Activated CD8-positive, alpha-beta T cell treated with anti-CD3 and anti-CD28 coated beads, Interleukin-2, amount 10 ng/mL, durations not matched to agents 7 days and 5 days (primary cell): ENCODE data around the gene TRAF3IP3. TPM values are rescaled to one million over a fixed set of nuclear protein-coding genes. Genes with fewer than 3 reads are reported as not detected.

ENCODE experiments used
- ATAC-seq: fragments of 150-1000 bp; cut with Tn5 transposase; one replicate; pipeline ENCODE4 v1.10.0; 2021; ENCODE audit warnings: moderate library complexity
- CTCF ChIA-PET: fragments of 350-600 bp; sonication (Branson Sonifier 250); formaldehyde crosslinking; loops from one replicate; lab custom pipeline; 2021; ENCODE audit warnings: antibody characterized with exemption; lab: Charles Lee
- POLR2A ChIA-PET: fragments of 350-600 bp; sonication (Branson Sonifier 250); formaldehyde crosslinking; loops from one replicate; lab custom pipeline; 2021; ENCODE audit warnings: antibody characterized with exemption; lab: Charles Lee
- DNase-seq: peaks from one replicate; pipeline ENCODE4 v3.0.0-alpha.2; 2020
- H3K27ac Mint-ChIP-seq: one replicate; pipeline ENCODE4 v1.8.0; 2021; ENCODE audit warnings: mild to moderate bottlenecking, mixed read lengths
- H3K27me3 Mint-ChIP-seq: one replicate; pipeline ENCODE4 v1.8.0; 2021; ENCODE audit warnings: low read depth, mixed read lengths
- H3K36me3 Mint-ChIP-seq: one replicate; pipeline ENCODE4 v1.8.0; 2021; ENCODE audit warnings: low read depth, mixed read lengths
- H3K4me1 Mint-ChIP-seq: one replicate; pipeline ENCODE4 v1.8.0; 2021; ENCODE audit warnings: low read depth, mixed read lengths
- H3K4me3 Mint-ChIP-seq: one replicate; pipeline ENCODE4 v1.8.0; 2021; ENCODE audit warnings: mild to moderate bottlenecking, mixed read lengths
- H3K9me3 Mint-ChIP-seq: one replicate; pipeline ENCODE4 v1.8.0; 2022; ENCODE audit warnings: mixed read lengths; ENCODE audit not compliant: insufficient read depth
- total RNA-seq, 2 experiments: library from RNA; stranded (reverse); gene quantifications; one replicate each; pipeline ENCODE4 v1.2.3, GENCODE V29; 2021

Gene TRAF3IP3
- total RNA-seq, 2 experiments from 2014 or later: 319 to 322 TPM

DNA sequence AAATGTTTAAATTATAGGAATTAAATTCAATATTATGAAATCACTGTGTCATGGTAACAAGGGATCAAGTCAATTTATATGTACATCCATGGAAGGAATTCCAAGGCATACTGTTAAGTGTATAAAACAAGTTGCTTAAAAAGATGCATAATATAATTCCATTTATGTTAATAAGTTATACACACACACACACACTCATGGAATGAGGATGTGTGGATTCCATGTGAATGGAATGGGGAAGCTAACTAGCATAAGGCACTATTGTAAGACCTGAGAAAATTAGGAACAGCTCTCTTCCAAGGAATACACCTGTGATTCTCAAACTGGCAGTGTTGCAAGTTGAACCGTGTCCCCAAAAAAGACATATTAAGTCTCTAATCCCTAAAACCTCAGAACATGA, 17.6 kb upstream of the TRAF3IP3 start:
- Mint-ChIP-seq H3K36me3 (no peaks in the 10 kb centered on the region), H3K4me3 (no peak overlapping the region), H3K27ac (no peak overlapping the region), H3K9me3 (no peaks in the 10 kb centered on the region), H3K27me3 (no peaks in the 10 kb centered on the region), H3K4me1 (peaks cover 14% of the 10 kb centered on the region)
- POLR2A ChIA-PET: no interaction called here
- no peak for DNase-seq
- CTCF ChIA-PET: interaction anchor here (2.7 to 3.2 kb wide), 2 partner anchors 10 to 172 kb away, joined by 7 to 16 read pairs; no protein-coding TSS in a partner anchor
- no peak for ATAC-seq

DNA sequence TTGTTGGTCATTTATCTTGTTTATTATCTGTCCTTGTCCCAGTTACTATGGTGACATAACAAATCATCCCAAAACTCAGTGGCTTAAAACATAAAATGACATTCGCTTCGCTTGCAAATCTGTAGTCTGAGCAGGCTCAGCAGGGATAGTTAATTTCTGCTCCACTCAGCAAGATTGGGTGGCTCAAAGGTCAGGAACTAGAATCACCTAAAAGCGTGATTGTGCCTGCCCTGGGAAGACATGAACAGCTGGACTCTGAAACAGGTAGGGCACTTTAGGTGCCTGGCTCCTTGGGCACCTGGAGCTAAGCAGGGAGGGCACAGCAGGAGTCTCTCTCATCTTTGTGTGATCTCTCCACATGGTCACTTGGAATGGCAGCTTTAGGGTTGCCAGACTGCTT, 14.7 kb upstream of the TRAF3IP3 start:
- Mint-ChIP-seq H3K27me3 (no peaks in the 10 kb centered on the region), H3K4me1 (peaks cover 14% of the 10 kb centered on the region), H3K36me3 (no peaks in the 10 kb centered on the region), H3K27ac (no peak overlapping the region), H3K9me3 (no peaks in the 10 kb centered on the region), H3K4me3 (no peak overlapping the region)
- ChIA-PET POLR2A (no interaction called here), CTCF (interaction anchor here (0.8 kb wide), 1 partner anchor 13 kb away, joined by 4 read pairs; no protein-coding TSS in a partner anchor)
- no peak for DNase-seq
- no peak for ATAC-seq

DNA sequence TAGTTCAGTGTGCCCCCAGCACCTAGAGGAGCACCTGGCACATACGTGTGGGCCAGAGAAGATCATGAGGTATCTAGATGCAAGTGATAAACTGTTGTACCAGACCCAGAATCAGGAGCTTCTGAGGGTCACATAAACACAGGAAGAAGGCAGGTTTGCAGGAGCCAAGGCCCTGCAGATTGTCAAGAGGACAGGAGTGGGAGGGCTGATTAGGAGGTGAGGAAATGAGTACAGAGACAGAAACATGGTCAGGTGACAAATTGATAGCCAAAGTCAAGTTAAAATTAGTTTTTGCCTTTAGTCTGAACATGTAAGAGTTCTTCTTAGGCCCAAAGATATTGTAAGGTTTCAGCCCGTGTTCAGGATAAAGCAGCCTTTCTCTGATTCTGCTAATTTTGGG, 14.0 kb upstream of the TRAF3IP3 start:
- POLR2A ChIA-PET: no interaction called here
- Mint-ChIP-seq H3K36me3 (no peaks in the 10 kb centered on the region), H3K4me1 (peaks cover 19% of the 10 kb centered on the region), H3K27ac (no peak overlapping the region), H3K4me3 (no peak overlapping the region), H3K27me3 (no peaks in the 10 kb centered on the region), H3K9me3 (no peaks in the 10 kb centered on the region)
- DNase-seq (no peak), ATAC-seq (no peak)
- CTCF ChIA-PET: no interaction called here

- Mint-ChIP-seq H3K9me3 (no peaks in the 10 kb centered on the region), H3K4me1 (peaks cover 24% of the 10 kb centered on the region), H3K27ac (no peak overlapping the region), H3K36me3 (no peaks in the 10 kb centered on the region), H3K27me3 (no peaks in the 10 kb centered on the region), H3K4me3 (no peak overlapping the region)
- DNase-seq (no peak), ATAC-seq (no peak)
- POLR2A ChIA-PET: no interaction called here
- CTCF ChIA-PET: interaction anchor here (0.8 to 1.9 kb wide), 5 partner anchors 45 to 177 kb away, joined by 3 to 7 read pairs (median 3); no protein-coding TSS in a partner anchor
Observed at GRCh38 chr1:209742409-209743144, 13.3 kb upstream of the TRAF3IP3 start.

GRCh38 chr1:209743145-209743482, 12.7 kb upstream of the TRAF3IP3 start:
- no peak for DNase-seq
- CTCF ChIA-PET: interaction anchor here (0.8 to 1.9 kb wide), 6 partner anchors 26 to 177 kb away, joined by 3 to 7 read pairs (median 4); no protein-coding TSS in a partner anchor
- POLR2A ChIA-PET: no interaction called here
- H3K4me1 Mint-ChIP-seq: peaks cover 30% of the 10 kb centered on the region
- no peaks in the 10 kb centered on the region for H3K27me3 Mint-ChIP-seq
- no peaks in the 10 kb centered on the region for H3K9me3 Mint-ChIP-seq
- no peaks in the 10 kb centered on the region for H3K36me3 Mint-ChIP-seq
- ATAC-seq: no peak
- H3K27ac Mint-ChIP-seq: peak overlapping the region; percentile 11
- no peak overlapping the region for H3K4me3 Mint-ChIP-seq

DNA sequence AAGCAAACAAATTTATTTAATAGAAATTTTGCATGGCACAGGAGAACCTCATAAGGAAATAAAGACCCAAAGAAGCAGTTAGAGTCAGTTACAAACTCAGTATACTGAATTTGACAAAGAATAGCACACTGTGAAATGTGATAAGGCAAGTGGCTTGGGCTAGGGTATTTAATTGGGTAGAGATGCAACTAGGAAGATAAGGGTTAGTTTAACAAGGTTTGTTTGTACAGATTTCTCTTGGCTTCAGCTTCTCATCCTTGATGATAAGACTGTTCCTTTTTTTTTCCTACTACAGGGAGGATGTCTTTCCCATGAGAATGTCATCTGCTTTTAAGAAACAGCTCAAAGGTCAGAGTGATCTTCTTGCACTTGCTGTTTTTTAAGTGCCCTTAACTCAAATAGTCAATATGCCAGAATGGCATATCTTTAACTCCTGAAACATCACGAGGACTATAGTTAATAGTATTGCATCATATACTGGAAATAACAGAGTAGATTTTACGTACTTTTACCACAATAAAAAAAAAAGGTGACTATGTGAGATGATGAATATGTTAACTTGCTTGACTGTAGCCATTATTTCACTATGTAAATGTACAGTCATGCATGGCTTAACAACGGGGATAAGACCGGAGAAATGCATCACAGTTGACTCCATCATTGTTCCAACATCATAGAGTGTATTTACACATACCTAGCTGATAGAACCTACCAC, 9.2 kb upstream of the TRAF3IP3 start:
- Mint-ChIP-seq H3K9me3 (no peaks in the 10 kb centered on the region), H3K27ac (no peak overlapping the region), H3K36me3 (no peaks in the 10 kb centered on the region), H3K27me3 (no peaks in the 10 kb centered on the region), H3K4me3 (no peak overlapping the region), H3K4me1 (peaks cover 55% of the 10 kb centered on the region)
- ChIA-PET CTCF (interaction anchor here (0.6 to 3.1 kb wide), 8 partner anchors 15 to 176 kb away, joined by 3 to 19 read pairs (median 4); partner anchors contain the start of gene LAMB3), POLR2A (no interaction called here)
- ATAC-seq (no peak), DNase-seq (no peak)

DNA sequence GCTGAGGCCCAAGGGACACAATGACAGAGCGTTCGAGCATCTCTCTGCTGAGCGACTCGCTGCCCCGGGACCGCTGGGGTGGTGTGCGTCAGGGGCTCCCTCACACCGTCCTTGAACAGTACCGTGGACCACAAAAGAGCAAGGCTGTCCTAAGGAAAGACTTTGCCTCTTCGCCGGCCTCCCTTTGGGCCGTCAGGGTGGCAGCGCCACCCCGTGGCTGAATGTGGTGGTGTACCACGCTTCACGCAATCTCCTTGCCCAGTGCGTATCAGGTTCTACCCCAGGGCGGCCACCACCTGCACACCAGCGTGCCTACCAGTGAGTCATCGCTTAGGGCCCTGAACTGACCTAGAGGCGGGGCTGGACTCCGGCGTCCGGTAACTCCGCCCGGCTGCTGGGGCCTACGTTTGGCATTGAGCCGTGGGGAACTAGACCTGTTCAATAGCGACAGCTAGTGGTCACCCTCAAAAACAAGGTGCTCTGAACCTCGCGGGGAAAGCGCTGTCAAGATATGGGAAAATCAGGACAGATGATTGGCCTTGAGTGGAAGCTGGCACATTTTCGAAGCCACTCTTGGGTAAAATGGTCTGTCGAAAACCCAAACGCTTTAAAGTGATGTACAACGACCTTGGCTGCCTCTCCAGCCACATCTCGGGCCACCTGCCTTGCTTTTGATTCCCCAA, 8.1 kb upstream of the TRAF3IP3 start:
- ATAC-seq (peak; percentile 84), DNase-seq (peak; percentile 89)
- Mint-ChIP-seq H3K27me3 (no peaks in the 10 kb centered on the region), H3K36me3 (no peaks in the 10 kb centered on the region), H3K9me3 (no peaks in the 10 kb centered on the region), H3K4me3 (peak overlapping the region; percentile 66), H3K27ac (peak overlapping the region; percentile 89), H3K4me1 (peaks cover 60% of the 10 kb centered on the region)
- CTCF ChIA-PET: interaction anchor here (0.6 to 13.6 kb wide), 45 partner anchors 11 to 1872 kb away, joined by 3 to 336 read pairs (median 6); partner anchors contain the start of genes CAMK1G, LAMB3, TRAF3IP3 and UTP25
- POLR2A ChIA-PET: interaction anchor here (0.6 to 2.8 kb wide), 2 partner anchors 21 to 95 kb away, joined by 4 to 28 read pairs; no protein-coding TSS in a partner anchor

- H3K27ac Mint-ChIP-seq: peak overlapping the region; percentile 89
- H3K27me3 Mint-ChIP-seq: no peaks in the 10 kb centered on the region
- ChIA-PET POLR2A (interaction anchor here (0.6 to 2.8 kb wide), 3 partner anchors 20 to 334 kb away, joined by 3 to 28 read pairs (median 5); partner anchors contain the start of gene C1orf74), CTCF (interaction anchor here (0.6 to 13.6 kb wide), 48 partner anchors 12 to 1873 kb away, joined by 3 to 336 read pairs (median 6); partner anchors contain the start of genes CAMK1G, LAMB3, TRAF3IP3 and UTP25)
- ATAC-seq (no peak), DNase-seq (peak; percentile 43)
- H3K4me1 Mint-ChIP-seq: peaks cover 63% of the 10 kb centered on the region
- H3K9me3 Mint-ChIP-seq: no peaks in the 10 kb centered on the region
- no peak overlapping the region for H3K4me3 Mint-ChIP-seq
- no peaks in the 10 kb centered on the region for H3K36me3 Mint-ChIP-seq
Observed at GRCh38 chr1:209748620-209749019, 7.2 kb upstream of the TRAF3IP3 start.

- Mint-ChIP-seq H3K36me3 (no peaks in the 10 kb centered on the region), H3K27me3 (no peaks in the 10 kb centered on the region), H3K9me3 (no peaks in the 10 kb centered on the region), H3K27ac (peak overlapping the region; percentile 88), H3K4me1 (peaks cover 69% of the 10 kb centered on the region), H3K4me3 (no peak overlapping the region)
- DNase-seq (no peak), ATAC-seq (no peak)
- ChIA-PET POLR2A (interaction anchor here (0.6 to 2.8 kb wide), 3 partner anchors 20 to 335 kb away, joined by 3 to 28 read pairs (median 5); partner anchors contain the start of gene C1orf74), CTCF (interaction anchor here (0.7 to 13.6 kb wide), 32 partner anchors 13 to 183 kb away, joined by 3 to 336 read pairs (median 9); partner anchors contain the start of gene TRAF3IP3)
Observed at GRCh38 chr1:209749205-209749604, 6.6 kb upstream of the TRAF3IP3 start.

DNA sequence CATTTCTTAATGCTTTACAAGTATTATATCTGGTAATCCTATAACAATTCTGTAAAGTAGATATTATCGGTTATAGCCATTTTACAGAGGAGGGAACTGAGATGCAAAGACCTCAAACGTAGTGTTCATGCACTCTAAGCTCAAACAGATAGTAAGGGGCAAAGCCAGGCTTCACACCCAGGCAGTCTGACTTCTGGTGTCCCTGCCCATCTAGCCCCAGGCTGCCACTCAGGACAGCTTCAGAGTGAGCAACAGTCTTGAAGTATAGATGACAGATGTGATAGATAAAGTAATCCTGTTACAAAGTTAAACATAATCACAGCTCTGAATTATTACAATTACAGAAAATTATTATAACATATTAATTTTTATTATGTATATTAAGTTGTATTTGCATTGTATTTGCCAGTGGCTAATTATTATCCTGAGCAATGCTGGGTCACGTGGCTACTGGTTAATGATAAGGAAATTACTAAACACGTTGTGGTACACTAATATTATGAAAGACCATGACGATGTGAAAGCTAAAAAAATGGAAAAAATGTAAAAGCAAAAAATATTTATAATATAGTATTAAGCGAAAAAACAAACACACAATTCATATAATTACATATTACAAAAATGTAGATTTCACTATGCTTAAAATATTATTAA, 6.1 kb upstream of the TRAF3IP3 start:
- no peaks in the 10 kb centered on the region for H3K9me3 Mint-ChIP-seq
- H3K27ac Mint-ChIP-seq: peak overlapping the region; percentile 88
- H3K4me3 Mint-ChIP-seq: no peak overlapping the region
- DNase-seq (no peak), ATAC-seq (no peak)
- POLR2A ChIA-PET: interaction anchor here (1.6 to 2.8 kb wide), 2 partner anchors 19 to 35 kb away, joined by 5 to 28 read pairs; partner anchors contain the start of gene C1orf74
- no peaks in the 10 kb centered on the region for H3K36me3 Mint-ChIP-seq
- H3K4me1 Mint-ChIP-seq: peaks cover 73% of the 10 kb centered on the region
- CTCF ChIA-PET: interaction anchor here (1.4 to 13.6 kb wide), 16 partner anchors 13 to 180 kb away, joined by 4 to 336 read pairs (median 16); partner anchors contain the start of gene TRAF3IP3
- no peaks in the 10 kb centered on the region for H3K27me3 Mint-ChIP-seq
